K562 (cell line): Measurements from ENCODE around the gene ARL5C. TPM values are rescaled to one million over a fixed set of nuclear protein-coding genes. Genes with fewer than 3 reads are reported as not detected.

Source experiments
- ATAC-seq: fragments of 200-7000 bp; cut with Tn5 transposase; 3 replicates; pipeline ENCODE4 v1.9.1; 2020; ENCODE audit warnings: moderate library complexity
- BruUV-seq: library from RNA; stranded (reverse); fragments of 400-500 nt; replicated peaks from 2 replicates; lab custom pipeline; 2021; lab: Mats Ljungman, UMichigan
- CTCF ChIA-PET: fragments of 300-600 bp; formaldehyde crosslinking; extraction: SDS; loops from one replicate; lab custom pipeline; 2021; ENCODE audit warnings: low intra/inter-chr PET ratio; lab: Yijun Ruan, JAX
- POLR2A ChIA-PET: fragments of 300-600, 350-650 bp; sonication (Branson Sonifier 250); formaldehyde crosslinking; extraction: SDS; loops from one replicate; lab custom pipeline; 2021; ENCODE audit warnings: antibody characterized with exemption, inconsistent platforms; lab: Yijun Ruan, JAX
- DNase-seq, 4 experiments: peaks; one replicate each; pipeline versions ENCODE4 v3.0.0 to v3.0.0-alpha.2; 2011 to 2018; ENCODE audit warnings: low spot score in 3 of 4, mixed read lengths in 3 of 4; ENCODE audit errors: extremely low read depth in 1 of 4
- FAIRE-seq: peaks from 2 replicates; lab custom pipeline; 2011; peaks lifted over from hg19 to GRCh38; lab: Jason Lieb, UNC
- H2AFZ ChIP-seq: 2 replicates; pipeline ENCODE4 v1.6.0; 2011; ENCODE audit warnings: low read depth, low read length, control low read depth, inconsistent platforms
- H3K27ac ChIP-seq: fragments of 200-600 bp; 3 replicates; pipeline ENCODE4 v1.8.0; 2011; ENCODE audit warnings: low read depth, mild to moderate bottlenecking, control low read depth, inconsistent platforms, low read length, moderate library complexity, mixed read lengths; ENCODE audit errors: extremely low read depth
- H3K27me3 ChIP-seq, 2 experiments: fragments of 300-600 bp in 1 of 2; 2 replicates in 1 of 2; 3 replicates in 1 of 2; pipeline versions ENCODE4 v1.6.0 to v1.8.0; 2011; ENCODE audit warnings: inconsistent platforms in 2 of 2, low read length in 2 of 2, mild to moderate bottlenecking in 1 of 2, mixed read lengths in 1 of 2, moderate library complexity in 1 of 2; ENCODE audit not compliant: control insufficient read depth in 2 of 2, insufficient read depth in 2 of 2
- H3K36me3 ChIP-seq: fragments of 300-600 bp; 3 replicates; pipeline ENCODE4 v1.8.0; 2011; ENCODE audit warnings: mild to moderate bottlenecking, low read length, inconsistent platforms; ENCODE audit not compliant: control insufficient read depth, insufficient read depth
- H3K4me1 ChIP-seq, 2 experiments: fragments of 200-600 bp in 1 of 2; replicated peaks in 1 of 2; 2 replicates in 1 of 2; 3 replicates in 1 of 2; pipeline versions ENCODE4 v1.5.1 to v1.8.0; 2011; ENCODE audit warnings: inconsistent platforms in 2 of 2, low read length in 2 of 2, mild to moderate bottlenecking in 1 of 2, mixed read lengths in 1 of 2, moderate library complexity in 1 of 2; ENCODE audit not compliant: control insufficient read depth in 2 of 2, insufficient read depth in 2 of 2
- H3K4me2 ChIP-seq: 2 replicates; pipeline ENCODE4 v1.6.1; 2011; ENCODE audit warnings: low read length, control low read depth, inconsistent platforms, mixed read lengths; ENCODE audit not compliant: insufficient read depth
- H3K4me3 ChIP-seq: fragments of 200-600 bp; sonication (generic), shearing (Covaris generic); 2 replicates; pipeline ENCODE4 v1.5.1; 2016; ENCODE audit warnings: control low read depth, inconsistent platforms
- H3K79me2 ChIP-seq: fragments of 200-600 bp; 3 replicates; pipeline ENCODE4 v1.8.0; 2011; ENCODE audit warnings: low read length, inconsistent platforms; ENCODE audit not compliant: control insufficient read depth, insufficient read depth
- H3K9ac ChIP-seq, 2 experiments: 2 replicates each; pipeline versions ENCODE4 v1.6.0 to v1.6.1; 2011; ENCODE audit warnings: low read depth in 2 of 2, low read length in 2 of 2, control low read depth in 1 of 2, inconsistent platforms in 1 of 2, mild to moderate bottlenecking in 1 of 2, mixed read lengths in 1 of 2; ENCODE audit not compliant: insufficient read depth in 1 of 2
- H3K9me1 ChIP-seq: one replicate; pipeline ENCODE4 v1.6.0; 2011; ENCODE audit warnings: inconsistent platforms, mild to moderate bottlenecking, low read length, moderate library complexity; ENCODE audit not compliant: control insufficient read depth, insufficient read depth
- H3K9me3 ChIP-seq: replicated peaks from 2 replicates; pipeline ENCODE4 v1.5.1; 2011; ENCODE audit warnings: low read depth, low read length, inconsistent platforms; ENCODE audit not compliant: control insufficient read depth, insufficient read depth
- H4K20me1 ChIP-seq: replicated peaks from 2 replicates; pipeline ENCODE4 v1.6.1; 2011; ENCODE audit warnings: low read length, inconsistent platforms, mixed read lengths; ENCODE audit not compliant: control insufficient read depth, insufficient read depth
- CHCHD3 ChIP-seq: fragments of 250-450 bp; sonication (Bioruptor Pico); IDR thresholded peaks from 2 replicates; pipeline ENCODE4 v2.1.2; 2022; ENCODE audit warnings: mild to moderate bottlenecking
- HMG20B ChIP-seq: fragments of 250-450 bp; sonication (Bioruptor Pico); IDR thresholded peaks from 2 replicates; pipeline ENCODE4 v1.5.0; 2021; ENCODE audit warnings: mild to moderate bottlenecking
- HMGN3 ChIP-seq: IDR thresholded peaks from 2 replicates; pipeline ENCODE4 v1.6.1; 2011; ENCODE audit warnings: borderline replicate concordance, low read depth, mild to moderate bottlenecking, mixed read lengths, low read length; ENCODE audit not compliant: insufficient read length; ENCODE audit errors: extremely low read depth
- SOX6 ChIP-seq: fragments of 450-650 bp; IDR thresholded peaks from 2 replicates; pipeline ENCODE4 v1.6.1; 2014; ENCODE audit warnings: mild to moderate bottlenecking
- ZNF561 ChIP-seq: fragments of 450-650 bp; formaldehyde crosslinking; conservative IDR thresholded peaks from 2 replicates; pipeline ENCODE4 v1.4.0; 2020; ENCODE audit warnings: mild to moderate bottlenecking, moderate library complexity
- WGBS: fragments of 100-300 bp; shearing (Covaris generic); methylation state at CpG from one replicate; pipeline ENCODE4 v1.1.6; 2016; ENCODE audit warnings: low coverage, mixed read lengths; ENCODE audit not compliant: insufficient coverage; ENCODE audit errors: missing lambda C conversion rate; 5-methylcytosine and 5-hydroxymethylcytosine counted together
- in situ Hi-C: fragments of 300-500 bp; cut with MboI; formaldehyde crosslinking; loops from 4 replicates; pipeline ENCODE4 v1.15.0; 2018; ENCODE audit warnings: inconsistent platforms, mixed read lengths
- intact Hi-C: fragments of 100-400 bp; cut with micrococcal nuclease; formaldehyde crosslinking; loops from 2 replicates; pipeline ENCODE4 v1.14.2; 2022
- polyA plus RNA-seq, 8 experiments: library from polyadenylated mRNA; depleted of rRNA in 4 of 8; stranded (reverse) in 5 of 8; unstranded in 3 of 8; fragments of >200 nt; fragmentation: Nextera tagmentation in 2 of 8; fragmentation: Illumina TruSeq in 1 of 8; extraction: Ambion mirVana in 2 of 8; extraction: Trizol in 1 of 8; gene quantifications; 2 replicates each; pipeline versions ENCODE4 v1.2.1 to v1.2.3, GENCODE V29; 2011 to 2014; ENCODE audit warnings: inconsistent platforms in 1 of 8, missing spikeins in 1 of 8
- total RNA-seq, 7 experiments: library from RNA; depleted of rRNA in 6 of 7; stranded (reverse); fragments of >200 nt in 6 of 7; fragmentation: Illumina TruSeq in 2 of 7; extraction: Trizol in 2 of 7; gene quantifications; 2 replicates each; pipeline versions ENCODE4 v1.2.1 to v1.2.3, GENCODE V29; 2011 to 2021; ENCODE audit warnings: low replicate concordance in 1 of 7

Gene ARL5C
- total and polyA plus RNA-seq, 9 of the 15 experiments (the other 6 are each of a cell fraction or from before 2014, with no cell fraction given), result not detected

- no peak for ATAC-seq
- H3K27me3 ChIP-seq, result peaks cover 0 to 12% of the 10 kb centered on the region in 2 experiments; a peak in 2 of 5 replicates
- no peak overlapping the region for H3K4me2 ChIP-seq
- intact Hi-C loops, result loop anchor here (10.0 kb wide), 2 partner anchors 88 to 402 kb away; partner anchors contain the start of gene PSMB3
- WGBS, result 52% methylated on average over 7 of the region's 7 CpGs
- no peaks in the 10 kb centered on the region for H3K36me3 ChIP-seq
- H3K79me2 ChIP-seq, result no peaks in the 10 kb centered on the region
- H3K4me1 ChIP-seq, result peaks cover 8 to 23% of the 10 kb centered on the region in 2 experiments; a peak in 2 of 5 replicates
- TF ChIP-seq HMGN3, result no peak
- no peaks in the 10 kb centered on the region for H3K9me1 ChIP-seq
- H3K27ac ChIP-seq, result no peak overlapping the region
- FAIRE-seq, result no peak
- in situ Hi-C loops, result no loop called here
- no peaks in the 10 kb centered on the region for H3K9me3 ChIP-seq
- no peak overlapping the region for H2AFZ ChIP-seq
- peaks cover 4% of the 10 kb centered on the region; the same call in 1 of the 2 replicates for H4K20me1 ChIP-seq
- BruUV-seq, result no TSS peak
- H3K9ac ChIP-seq, result no peak overlapping the region
- ChIA-PET CTCF (interaction anchor here (0.6 kb wide), 1 partner anchor 99 kb away, joined by 3 read pairs; no protein-coding TSS in a partner anchor), POLR2A (no interaction called here)
- H3K4me3 ChIP-seq, result no peak overlapping the region
- DNase-seq, result no peak
These were observed 9.5 kb downstream of the ARL5C start for GRCh38 chr17:39156491-39156890.

GRCh38 chr17:39155654-39156053 is 10.3 kb downstream of the ARL5C start:
- H3K4me2 ChIP-seq, result peak overlapping the region; percentile 38
- H3K4me3 ChIP-seq, result no peak overlapping the region
- no peaks in the 10 kb centered on the region for H3K36me3 ChIP-seq
- H3K27ac ChIP-seq, result no peak overlapping the region
- H3K9me1 ChIP-seq, result no peaks in the 10 kb centered on the region
- intact Hi-C loops (loop anchor here (10.0 kb wide), 2 partner anchors 89 to 401 kb away; partner anchors contain the start of gene PSMB3), in situ Hi-C loops (no loop called here)
- TF ChIP-seq SOX6 (no peak), ZNF561 (CRISPR knock-in tag) (no peak), HMG20B (CRISPR knock-in tag) (no peak), CHCHD3 (CRISPR knock-in tag) (no peak)
- 8% methylated on average over 2 of the region's 2 CpGs for WGBS
- BruUV-seq, result no TSS peak
- H4K20me1 ChIP-seq, result peaks cover 4% of the 10 kb centered on the region; the same call in 1 of the 2 replicates
- no peaks in the 10 kb centered on the region for H3K9me3 ChIP-seq
- CTCF ChIA-PET, result no interaction called here
- ATAC-seq (no peak), DNase-seq (no peak), FAIRE-seq (no peak)
- no peaks in the 10 kb centered on the region for H3K79me2 ChIP-seq
- H2AFZ ChIP-seq, result 0 out of 2 replicates have a peak overlapping the region, but pooled peaks have one; percentile 32
- peaks cover 8 to 27% of the 10 kb centered on the region in 2 experiments; a peak in 2 of 5 replicates for H3K4me1 ChIP-seq
- peaks cover 3 to 13% of the 10 kb centered on the region in 2 experiments; a peak in 3 of 5 replicates for H3K27me3 ChIP-seq
- POLR2A ChIA-PET, result no interaction called here
- H3K9ac ChIP-seq, result no peak overlapping the region; a peak in 1 of 4 replicates
